Measurements from ENCODE around the gene ROR1.

DNA sequence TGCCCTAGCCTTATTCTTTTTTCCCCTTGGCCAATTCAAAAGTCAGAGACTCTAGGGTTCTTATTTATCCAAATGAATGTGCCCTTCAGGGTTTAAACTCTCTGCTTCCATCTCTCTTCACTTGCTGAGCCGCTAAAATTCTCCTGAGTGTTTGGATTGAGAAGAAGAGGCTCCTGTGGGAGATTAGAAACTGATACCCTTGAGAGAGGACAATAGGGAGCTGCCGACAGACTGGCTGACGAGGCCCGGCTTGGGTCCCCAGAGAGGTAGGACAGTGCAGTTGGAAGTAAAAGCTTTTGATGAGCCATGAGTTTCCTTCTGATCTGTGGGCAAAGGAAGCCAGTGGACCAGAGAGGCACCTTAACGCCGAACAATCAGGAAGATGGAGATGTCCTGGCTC lies 388.3 kb downstream of the ROR1 start:
- TF ChIP-seq HCFC1 (IDR thresholded peaks at IDR 0.05; ENCODE audit: low read depth, low read length) (no peak), SIN3A (IDR thresholded peaks at IDR 0.05; ENCODE audit: borderline replicate concordance in 2 of 2, control insufficient read depth in 1 of 2, low read depth in 2 of 2, low read length in 2 of 2) (no peak), FOXP1 (CRISPR knock-in tag; IDR thresholded peaks at IDR 0.05) (no peak), LCOR (CRISPR knock-in tag; IDR thresholded peaks at IDR 0.05) (no peak), ZNF217 (CRISPR knock-in tag; IDR thresholded peaks at IDR 0.05) (no peak), MEF2A (IDR thresholded peaks at IDR 0.05; ENCODE audit: control insufficient read depth, low read depth, low read length) (no peak), USF1 (CRISPR knock-in tag; IDR thresholded peaks at IDR 0.05) (no peak)
- TF ChIP-seq, protein P1, sequence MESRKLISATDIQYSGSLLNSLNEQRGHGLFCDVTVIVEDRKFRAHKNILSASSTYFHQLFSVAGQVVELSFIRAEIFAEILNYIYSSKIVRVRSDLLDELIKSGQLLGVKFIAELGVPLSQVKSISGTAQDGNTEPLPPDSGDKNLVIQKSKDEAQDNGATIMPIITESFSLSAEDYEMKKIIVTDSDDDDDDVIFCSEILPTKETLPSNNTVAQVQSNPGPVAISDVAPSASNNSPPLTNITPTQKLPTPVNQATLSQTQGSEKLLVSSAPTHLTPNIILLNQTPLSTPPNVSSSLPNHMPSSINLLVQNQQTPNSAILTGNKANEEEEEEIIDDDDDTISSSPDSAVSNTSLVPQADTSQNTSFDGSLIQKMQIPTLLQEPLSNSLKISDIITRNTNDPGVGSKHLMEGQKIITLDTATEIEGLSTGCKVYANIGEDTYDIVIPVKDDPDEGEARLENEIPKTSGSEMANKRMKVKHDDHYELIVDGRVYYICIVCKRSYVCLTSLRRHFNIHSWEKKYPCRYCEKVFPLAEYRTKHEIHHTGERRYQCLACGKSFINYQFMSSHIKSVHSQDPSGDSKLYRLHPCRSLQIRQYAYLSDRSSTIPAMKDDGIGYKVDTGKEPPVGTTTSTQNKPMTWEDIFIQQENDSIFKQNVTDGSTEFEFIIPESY (CRISPR knock-in tag; IDR thresholded peaks at IDR 0.05) = no peak
- TF ChIP-seq, protein P2, sequence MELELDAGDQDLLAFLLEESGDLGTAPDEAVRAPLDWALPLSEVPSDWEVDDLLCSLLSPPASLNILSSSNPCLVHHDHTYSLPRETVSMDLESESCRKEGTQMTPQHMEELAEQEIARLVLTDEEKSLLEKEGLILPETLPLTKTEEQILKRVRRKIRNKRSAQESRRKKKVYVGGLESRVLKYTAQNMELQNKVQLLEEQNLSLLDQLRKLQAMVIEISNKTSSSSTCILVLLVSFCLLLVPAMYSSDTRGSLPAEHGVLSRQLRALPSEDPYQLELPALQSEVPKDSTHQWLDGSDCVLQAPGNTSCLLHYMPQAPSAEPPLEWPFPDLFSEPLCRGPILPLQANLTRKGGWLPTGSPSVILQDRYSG (tag; conservative IDR thresholded peaks at IDR 0.05; ENCODE audit: low read depth) = no peak
